Liver (tissue), 3 donors: ENCODE data around the gene DR1.

Source experiments
- EGR1 ChIP-seq, 2 donors: IDR thresholded peaks; 2 replicates each; pipeline ENCODE4 v1.6.1; 2016 to 2018; ENCODE audit warnings: antibody characterized with exemption in 2 of 2, low read depth in 2 of 2
- FOXA1 ChIP-seq: IDR thresholded peaks from 2 replicates; pipeline ENCODE4 v1.6.1; 2016; ENCODE audit warnings: antibody characterized with exemption
- JUND ChIP-seq, 2 donors: IDR thresholded peaks; 2 replicates each; pipeline ENCODE4 v1.6.1; 2016; ENCODE audit warnings: antibody characterized with exemption in 2 of 2
- RAD21 ChIP-seq, 2 donors: IDR thresholded peaks; 2 replicates each; pipeline ENCODE4 v1.6.1; 2016; ENCODE audit warnings: antibody characterized with exemption in 2 of 2, mild to moderate bottlenecking in 2 of 2
- TF ChIP-seq, protein P1 (sequence below): IDR thresholded peaks from 2 replicates; pipeline ENCODE4 v1.6.1; 2016; ENCODE audit warnings: antibody characterized with exemption, mild to moderate bottlenecking
- TF ChIP-seq, protein P2 (sequence below): fragments of 150-350 bp; IDR thresholded peaks from 2 replicates; pipeline ENCODE4 v1.5.1; 2017; ENCODE audit warnings: improper control_type of control experiment, low read depth, low read length; ENCODE audit not compliant: missing input control
- TF ChIP-seq, protein P3 (sequence below): IDR thresholded peaks from 2 replicates; pipeline ENCODE4 v1.6.1; 2016; ENCODE audit warnings: antibody characterized with exemption
- donor health status: healthy.
- donor health status: healthy.

DNA sequence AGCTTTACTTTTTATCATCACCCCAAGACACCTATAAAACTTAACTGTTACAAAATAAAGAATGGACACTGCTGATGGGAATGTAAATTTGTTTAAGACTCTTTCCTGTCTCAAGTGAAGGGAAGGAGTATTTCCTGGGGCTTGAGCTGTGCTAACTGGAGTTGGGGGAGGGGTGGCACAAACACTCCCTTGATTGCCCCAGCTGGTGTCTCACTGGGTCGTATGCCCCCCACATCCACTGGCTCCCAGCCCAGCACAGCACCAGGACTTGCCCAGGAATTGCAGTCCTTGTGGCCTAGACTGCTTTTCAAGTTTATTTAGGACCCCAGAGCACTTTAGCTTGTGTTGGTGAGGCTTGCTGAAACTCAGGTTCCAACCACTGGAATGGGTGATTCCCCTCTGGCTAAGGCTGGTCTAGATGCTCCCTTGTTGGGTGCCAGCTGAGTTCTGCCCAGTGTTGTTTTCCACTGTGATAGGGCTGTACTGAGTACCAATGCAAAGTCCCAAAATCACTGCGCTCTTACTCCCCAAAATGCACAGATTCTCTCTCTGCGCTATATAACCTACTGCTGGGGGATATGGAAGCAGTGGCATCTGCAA lies 49.1 kb upstream of the DR1 start:
- TF ChIP-seq, protein P1, sequence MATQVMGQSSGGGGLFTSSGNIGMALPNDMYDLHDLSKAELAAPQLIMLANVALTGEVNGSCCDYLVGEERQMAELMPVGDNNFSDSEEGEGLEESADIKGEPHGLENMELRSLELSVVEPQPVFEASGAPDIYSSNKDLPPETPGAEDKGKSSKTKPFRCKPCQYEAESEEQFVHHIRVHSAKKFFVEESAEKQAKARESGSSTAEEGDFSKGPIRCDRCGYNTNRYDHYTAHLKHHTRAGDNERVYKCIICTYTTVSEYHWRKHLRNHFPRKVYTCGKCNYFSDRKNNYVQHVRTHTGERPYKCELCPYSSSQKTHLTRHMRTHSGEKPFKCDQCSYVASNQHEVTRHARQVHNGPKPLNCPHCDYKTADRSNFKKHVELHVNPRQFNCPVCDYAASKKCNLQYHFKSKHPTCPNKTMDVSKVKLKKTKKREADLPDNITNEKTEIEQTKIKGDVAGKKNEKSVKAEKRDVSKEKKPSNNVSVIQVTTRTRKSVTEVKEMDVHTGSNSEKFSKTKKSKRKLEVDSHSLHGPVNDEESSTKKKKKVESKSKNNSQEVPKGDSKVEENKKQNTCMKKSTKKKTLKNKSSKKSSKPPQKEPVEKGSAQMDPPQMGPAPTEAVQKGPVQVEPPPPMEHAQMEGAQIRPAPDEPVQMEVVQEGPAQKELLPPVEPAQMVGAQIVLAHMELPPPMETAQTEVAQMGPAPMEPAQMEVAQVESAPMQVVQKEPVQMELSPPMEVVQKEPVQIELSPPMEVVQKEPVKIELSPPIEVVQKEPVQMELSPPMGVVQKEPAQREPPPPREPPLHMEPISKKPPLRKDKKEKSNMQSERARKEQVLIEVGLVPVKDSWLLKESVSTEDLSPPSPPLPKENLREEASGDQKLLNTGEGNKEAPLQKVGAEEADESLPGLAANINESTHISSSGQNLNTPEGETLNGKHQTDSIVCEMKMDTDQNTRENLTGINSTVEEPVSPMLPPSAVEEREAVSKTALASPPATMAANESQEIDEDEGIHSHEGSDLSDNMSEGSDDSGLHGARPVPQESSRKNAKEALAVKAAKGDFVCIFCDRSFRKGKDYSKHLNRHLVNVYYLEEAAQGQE: no peak
- TF ChIP-seq, protein P2, sequence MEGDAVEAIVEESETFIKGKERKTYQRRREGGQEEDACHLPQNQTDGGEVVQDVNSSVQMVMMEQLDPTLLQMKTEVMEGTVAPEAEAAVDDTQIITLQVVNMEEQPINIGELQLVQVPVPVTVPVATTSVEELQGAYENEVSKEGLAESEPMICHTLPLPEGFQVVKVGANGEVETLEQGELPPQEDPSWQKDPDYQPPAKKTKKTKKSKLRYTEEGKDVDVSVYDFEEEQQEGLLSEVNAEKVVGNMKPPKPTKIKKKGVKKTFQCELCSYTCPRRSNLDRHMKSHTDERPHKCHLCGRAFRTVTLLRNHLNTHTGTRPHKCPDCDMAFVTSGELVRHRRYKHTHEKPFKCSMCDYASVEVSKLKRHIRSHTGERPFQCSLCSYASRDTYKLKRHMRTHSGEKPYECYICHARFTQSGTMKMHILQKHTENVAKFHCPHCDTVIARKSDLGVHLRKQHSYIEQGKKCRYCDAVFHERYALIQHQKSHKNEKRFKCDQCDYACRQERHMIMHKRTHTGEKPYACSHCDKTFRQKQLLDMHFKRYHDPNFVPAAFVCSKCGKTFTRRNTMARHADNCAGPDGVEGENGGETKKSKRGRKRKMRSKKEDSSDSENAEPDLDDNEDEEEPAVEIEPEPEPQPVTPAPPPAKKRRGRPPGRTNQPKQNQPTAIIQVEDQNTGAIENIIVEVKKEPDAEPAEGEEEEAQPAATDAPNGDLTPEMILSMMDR: no peak
- TF ChIP-seq EGR1 (IDR thresholded peaks at IDR 0.05; ENCODE audit: low read depth in 2 of 2) (no peak), RAD21 (IDR thresholded peaks at IDR 0.05) (no peak), FOXA1 (no peak), JUND (IDR thresholded peaks at IDR 0.05) (no peak)
- TF ChIP-seq, protein P3, sequence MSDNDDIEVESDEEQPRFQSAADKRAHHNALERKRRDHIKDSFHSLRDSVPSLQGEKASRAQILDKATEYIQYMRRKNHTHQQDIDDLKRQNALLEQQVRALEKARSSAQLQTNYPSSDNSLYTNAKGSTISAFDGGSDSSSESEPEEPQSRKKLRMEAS: no peak
